22Rv1 (cell line): Measurements from ENCODE around the gene FER.

Source experiments
- ZFX ChIP-seq: fragments of 450-650 bp; IDR thresholded peaks from 2 replicates; pipeline ENCODE4 v1.6.1; 2017; ENCODE audit warnings: antibody characterized with exemption, borderline replicate concordance
- TF ChIP-seq, protein P1 (sequence below): fragments of 450-650 bp; IDR thresholded peaks from 2 replicates; pipeline ENCODE4 v1.5.1; 2017; ENCODE audit warnings: mild to moderate bottlenecking

DNA sequence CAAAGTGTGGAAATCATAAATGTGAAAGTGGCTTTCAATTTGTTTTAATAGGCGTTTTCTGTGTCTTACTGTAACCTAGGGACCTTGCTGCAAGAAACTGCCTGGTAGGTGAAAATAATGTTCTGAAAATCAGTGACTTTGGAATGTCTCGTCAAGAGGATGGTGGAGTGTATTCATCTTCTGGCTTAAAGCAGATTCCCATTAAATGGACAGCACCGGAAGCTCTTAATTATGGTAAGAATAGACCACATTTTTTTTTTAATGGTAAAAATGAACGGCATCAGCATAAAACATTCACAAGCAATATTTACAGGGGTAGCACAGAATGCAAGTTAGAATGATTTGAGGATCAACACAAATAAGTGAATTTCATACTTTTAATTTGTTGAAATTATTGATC is 433.0 kb downstream of the FER start:
- TF ChIP-seq, protein P1, sequence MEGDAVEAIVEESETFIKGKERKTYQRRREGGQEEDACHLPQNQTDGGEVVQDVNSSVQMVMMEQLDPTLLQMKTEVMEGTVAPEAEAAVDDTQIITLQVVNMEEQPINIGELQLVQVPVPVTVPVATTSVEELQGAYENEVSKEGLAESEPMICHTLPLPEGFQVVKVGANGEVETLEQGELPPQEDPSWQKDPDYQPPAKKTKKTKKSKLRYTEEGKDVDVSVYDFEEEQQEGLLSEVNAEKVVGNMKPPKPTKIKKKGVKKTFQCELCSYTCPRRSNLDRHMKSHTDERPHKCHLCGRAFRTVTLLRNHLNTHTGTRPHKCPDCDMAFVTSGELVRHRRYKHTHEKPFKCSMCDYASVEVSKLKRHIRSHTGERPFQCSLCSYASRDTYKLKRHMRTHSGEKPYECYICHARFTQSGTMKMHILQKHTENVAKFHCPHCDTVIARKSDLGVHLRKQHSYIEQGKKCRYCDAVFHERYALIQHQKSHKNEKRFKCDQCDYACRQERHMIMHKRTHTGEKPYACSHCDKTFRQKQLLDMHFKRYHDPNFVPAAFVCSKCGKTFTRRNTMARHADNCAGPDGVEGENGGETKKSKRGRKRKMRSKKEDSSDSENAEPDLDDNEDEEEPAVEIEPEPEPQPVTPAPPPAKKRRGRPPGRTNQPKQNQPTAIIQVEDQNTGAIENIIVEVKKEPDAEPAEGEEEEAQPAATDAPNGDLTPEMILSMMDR, result no peak
- TF ChIP-seq ZFX, result no peak
